ENCODE data around the gene NHSL1. TPM values are rescaled to one million over a fixed set of nuclear protein-coding genes. Genes with fewer than 3 reads are reported as not detected.

Gene NHSL1
- total RNA-seq, 4 donors from 2014 or later = 73.2 to 117 (median 98.0) TPM

- peaks cover 0 to 22% (median 3%) of the 10 kb centered on the region in 4 donors for H3K36me3 ChIP-seq
- H3K4me1 ChIP-seq = no peaks in the 10 kb centered on the region
- no peak for DNase-seq
- H3K27me3 ChIP-seq = no peaks in the 10 kb centered on the region
- no peaks in the 10 kb centered on the region for H3K9me3 ChIP-seq
- intact Hi-C loops (cut with DNase I; ENCODE audit: low total_unique reads) (no loop called here), in situ Hi-C loops (cut with MboI; ENCODE audit: low pct_ligation_motif_present in 1 of 4, low pct_unique_long_range_greater_than_20kb in 1 of 4, low sequenced_read_pairs in 3 of 4) (no loop called here)
- no peak for TF ChIP-seq POLR2A (IDR thresholded peaks at IDR 0.05)
- no peak for TF ChIP-seq POLR2AphosphoS5 (IDR thresholded peaks at IDR 0.05)
- TF ChIP-seq EP300 (IDR thresholded peaks at IDR 0.05; ENCODE audit: low read depth) = no peak
- TF ChIP-seq CTCF (IDR thresholded peaks at IDR 0.05) = no peak
- H3K4me3 ChIP-seq = no peak overlapping the region
- no peak overlapping the region for H3K27ac ChIP-seq
These were observed 31.4 kb downstream of the NHSL1 start for GRCh38 chr6:138467901-138468300.

GRCh38 chr6:138465007-138465645, 34.2 kb downstream of the NHSL1 start:
- H3K4me3 ChIP-seq = no peak overlapping the region
- H3K27me3 ChIP-seq = no peaks in the 10 kb centered on the region
- peaks cover 0 to 17% (median 3%) of the 10 kb centered on the region in 4 donors for H3K36me3 ChIP-seq
- TF ChIP-seq POLR2A (IDR thresholded peaks at IDR 0.05) = no peak
- no peak for TF ChIP-seq CTCF (IDR thresholded peaks at IDR 0.05)
- no peak for TF ChIP-seq EP300 (IDR thresholded peaks at IDR 0.05; ENCODE audit: low read depth)
- H3K9me3 ChIP-seq = no peaks in the 10 kb centered on the region
- WGBS, 2 donors (ENCODE audit: low coverage in 1 of 2) = 45 to 77% methylated on average over 1 of the region's 1 CpG
- intact Hi-C loops (cut with DNase I; ENCODE audit: low total_unique reads) (no loop called here), in situ Hi-C loops (cut with MboI; ENCODE audit: low pct_ligation_motif_present in 1 of 4, low pct_unique_long_range_greater_than_20kb in 1 of 4, low sequenced_read_pairs in 3 of 4) (no loop called here)
- no peak overlapping the region for H3K27ac ChIP-seq
- no peaks in the 10 kb centered on the region for H3K4me1 ChIP-seq
- DNase-seq = no peak

GRCh38 chr6:138464085-138464484, 35.2 kb downstream of the NHSL1 start:
- H3K36me3 ChIP-seq = peaks cover 0 to 15% (median 3%) of the 10 kb centered on the region in 4 donors
- no peaks in the 10 kb centered on the region for H3K9me3 ChIP-seq
- H3K27me3 ChIP-seq = no peaks in the 10 kb centered on the region
- TF ChIP-seq POLR2A (IDR thresholded peaks at IDR 0.05) = no peak
- no peak for TF ChIP-seq EP300 (IDR thresholded peaks at IDR 0.05; ENCODE audit: low read depth)
- TF ChIP-seq POLR2AphosphoS5 (IDR thresholded peaks at IDR 0.05) = no peak
- no peak for TF ChIP-seq CTCF (IDR thresholded peaks at IDR 0.05)
- H3K4me3 ChIP-seq = no peak overlapping the region
- in situ Hi-C loops (cut with MboI; ENCODE audit: low pct_ligation_motif_present in 1 of 4, low pct_unique_long_range_greater_than_20kb in 1 of 4, low sequenced_read_pairs in 3 of 4) = no loop called here
- 92 to 93% methylated on average over 3 to 20 of the region's 20 CpGs for WGBS, 2 donors (ENCODE audit: low coverage in 1 of 2)
- intact Hi-C loops (cut with DNase I; ENCODE audit: low total_unique reads) = no loop called here
- no peaks in the 10 kb centered on the region for H3K4me1 ChIP-seq
- H3K27ac ChIP-seq = no peak overlapping the region
- no peak for DNase-seq

- Histone ChIP-seq H3K36me3 (peaks cover 0 to 11% (median 3%) of the 10 kb centered on the region in 4 donors), H3K4me1 (peaks cover 0 to 6% (median under 1%) of the 10 kb centered on the region in 4 donors), H3K27me3 (no peaks in the 10 kb centered on the region), H3K27ac (no peak overlapping the region), H3K4me3 (no peak overlapping the region), H3K9me3 (no peaks in the 10 kb centered on the region)
- WGBS, 2 donors (ENCODE audit: low coverage in 1 of 2) = 100% methylated on average over 1 of the region's 1 CpG
- no peak for DNase-seq
- TF ChIP-seq CTCF (IDR thresholded peaks at IDR 0.05) = no peak
- no peak for TF ChIP-seq POLR2AphosphoS5 (IDR thresholded peaks at IDR 0.05)
- no peak for TF ChIP-seq EP300 (IDR thresholded peaks at IDR 0.05; ENCODE audit: low read depth)
- TF ChIP-seq POLR2A (IDR thresholded peaks at IDR 0.05) = no peak
- in situ Hi-C loops (cut with MboI; ENCODE audit: low pct_ligation_motif_present in 1 of 4, low pct_unique_long_range_greater_than_20kb in 1 of 4, low sequenced_read_pairs in 3 of 4) = no loop called here
- intact Hi-C loops (cut with DNase I; ENCODE audit: low total_unique reads) = no loop called here
These were observed 37.6 kb downstream of the NHSL1 start for GRCh38 chr6:138461647-138462046.

Measured in transverse colon (tissue), 4 donors.